H9 (cell line): Measurements from ENCODE around the gene DOHH. TPM values are rescaled to one million over a fixed set of nuclear protein-coding genes. Genes with fewer than 3 reads are reported as not detected.

Experiments used
- DNase-seq: peaks from one replicate; pipeline ENCODE4 v3.0.0-alpha.2; 2017
- H2AFZ ChIP-seq: one replicate; pipeline ENCODE4 v1.6.1; 2013; ENCODE audit warnings: mild to moderate bottlenecking, low read length, control low read depth, moderate library complexity
- H2AK5ac ChIP-seq: 2 replicates; pipeline ENCODE4 v1.6.1; 2013; ENCODE audit warnings: low read length, control low read depth, mixed read lengths; ENCODE audit not compliant: insufficient read length
- H2BK120ac ChIP-seq: one replicate; pipeline ENCODE4 v1.6.1; 2013; ENCODE audit warnings: low read depth, mild to moderate bottlenecking, low read length, control low read depth, inconsistent platforms; ENCODE audit not compliant: poor library complexity, severe bottlenecking
- H2BK12ac ChIP-seq: 2 replicates; pipeline ENCODE4 v1.6.1; 2013; ENCODE audit warnings: low read length, control low read depth, mixed read lengths, low read depth; ENCODE audit not compliant: insufficient read length
- H2BK15ac ChIP-seq: 2 replicates; pipeline ENCODE4 v1.6.1; 2013; ENCODE audit warnings: low read depth, low read length, control low read depth
- H2BK20ac ChIP-seq: one replicate; pipeline ENCODE4 v1.6.1; 2013; ENCODE audit warnings: low read depth, mild to moderate bottlenecking, low read length, control low read depth, inconsistent platforms; ENCODE audit not compliant: poor library complexity, severe bottlenecking
- H2BK5ac ChIP-seq: 2 replicates; pipeline ENCODE4 v1.6.1; 2013; ENCODE audit warnings: low read length, control low read depth, mixed read lengths; ENCODE audit not compliant: insufficient read length
- H3K14ac ChIP-seq: 2 replicates; pipeline ENCODE4 v1.6.1; 2013; ENCODE audit warnings: low read length, control low read depth; ENCODE audit not compliant: insufficient read depth
- H3K18ac ChIP-seq: 2 replicates; pipeline ENCODE4 v1.6.1; 2013; ENCODE audit warnings: low read depth, mild to moderate bottlenecking, mixed read lengths, low read length, control low read depth; ENCODE audit not compliant: insufficient read length
- H3K23ac ChIP-seq: 2 replicates; pipeline ENCODE4 v1.6.1; 2013; ENCODE audit warnings: low read length, control low read depth, mixed read lengths, low read depth; ENCODE audit not compliant: insufficient read length
- H3K23me2 ChIP-seq: 2 replicates; pipeline ENCODE4 v1.6.1; 2013; ENCODE audit warnings: low read depth, mild to moderate bottlenecking, mixed read lengths, low read length, control low read depth; ENCODE audit not compliant: insufficient read length, poor library complexity, severe bottlenecking
- H3K27ac ChIP-seq: 2 replicates; pipeline ENCODE4 v1.5.1; 2013; ENCODE audit warnings: low read length, control low read depth, mixed read lengths, low read depth; ENCODE audit not compliant: insufficient read length
- H3K27me3 ChIP-seq: 2 replicates; pipeline ENCODE4 v1.6.1; 2013; ENCODE audit warnings: low read length, control low read depth, inconsistent platforms; ENCODE audit not compliant: insufficient read depth
- H3K4ac ChIP-seq: 2 replicates; pipeline ENCODE4 v1.6.1; 2013; ENCODE audit warnings: low read depth, mild to moderate bottlenecking, control low read depth, inconsistent platforms, low read length, moderate library complexity
- H3K4me1 ChIP-seq: 2 replicates; pipeline ENCODE4 v1.6.1; 2013; ENCODE audit warnings: low read length, control low read depth, inconsistent platforms; ENCODE audit not compliant: insufficient read depth
- H3K4me2 ChIP-seq: 2 replicates; pipeline ENCODE4 v1.6.1; 2013; ENCODE audit warnings: low read length, control low read depth, mixed read lengths; ENCODE audit not compliant: insufficient read length, insufficient read depth
- H3K56ac ChIP-seq: 2 replicates; pipeline ENCODE4 v1.6.1; 2013; ENCODE audit warnings: low read depth, mild to moderate bottlenecking, mixed read lengths, low read length, control low read depth; ENCODE audit not compliant: insufficient read length
- H3K79me1 ChIP-seq: 2 replicates; pipeline ENCODE4 v1.6.1; 2013; ENCODE audit warnings: low read depth, mild to moderate bottlenecking, moderate library complexity, low read length, control low read depth, inconsistent platforms; ENCODE audit not compliant: insufficient read depth, poor library complexity, severe bottlenecking
- H3K79me2 ChIP-seq: 2 replicates; pipeline ENCODE4 v1.6.1; 2013; ENCODE audit warnings: low read length, control low read depth, inconsistent platforms; ENCODE audit not compliant: insufficient read depth
- H3K9ac ChIP-seq: 2 replicates; pipeline ENCODE4 v1.6.1; 2013; ENCODE audit warnings: low read length, control low read depth, mixed read lengths; ENCODE audit not compliant: insufficient read length; ENCODE audit errors: extremely low read depth
- H3K9me3 ChIP-seq: one replicate; pipeline ENCODE4 v1.6.1; 2013; ENCODE audit warnings: low read depth, low read length, inconsistent platforms; ENCODE audit not compliant: control insufficient read depth
- H3T11ph ChIP-seq: one replicate; pipeline ENCODE4 v1.6.1; 2013; ENCODE audit warnings: mild to moderate bottlenecking, low read length, control low read depth, inconsistent platforms
- H4K20me1 ChIP-seq: one replicate; pipeline ENCODE4 v1.6.1; 2013; ENCODE audit not compliant: control insufficient read depth, insufficient read length, insufficient read depth
- H4K5ac ChIP-seq: 2 replicates; pipeline ENCODE4 v1.6.1; 2013; ENCODE audit warnings: low read depth, mild to moderate bottlenecking, mixed read lengths, low read length, control low read depth; ENCODE audit not compliant: insufficient read length
- H4K8ac ChIP-seq: replicated peaks from 2 replicates; pipeline ENCODE4 v1.6.1; 2013; ENCODE audit warnings: low read length, control low read depth, mixed read lengths, low read depth; ENCODE audit not compliant: insufficient read length
- H4K91ac ChIP-seq: 2 replicates; pipeline ENCODE4 v1.6.1; 2013; ENCODE audit warnings: low read depth, mild to moderate bottlenecking, moderate library complexity, mixed read lengths, low read length, control low read depth; ENCODE audit not compliant: insufficient read length
- H3K27ac Mint-ChIP-seq, 3 experiments: 2 replicates in 2 of 3; 3 replicates in 1 of 3; pipeline ENCODE4 v1.8.0; 2020 to 2021; ENCODE audit warnings: mixed read lengths in 3 of 3, mild to moderate bottlenecking in 1 of 3, moderate library complexity in 1 of 3
- H3K27me3 Mint-ChIP-seq: 2 replicates; pipeline ENCODE4 v1.8.0; 2021; ENCODE audit warnings: low read depth, mild to moderate bottlenecking, moderate library complexity, mixed read lengths
- H3K36me3 Mint-ChIP-seq, 3 experiments: 2 replicates in 2 of 3; 3 replicates in 1 of 3; pipeline ENCODE4 v1.8.0; 2020 to 2021; ENCODE audit warnings: low read depth in 3 of 3, mixed read lengths in 3 of 3; ENCODE audit not compliant: insufficient read depth in 1 of 3
- H3K4me1 Mint-ChIP-seq, 2 experiments: 2 replicates each; pipeline ENCODE4 v1.8.0; 2020; ENCODE audit warnings: mixed read lengths in 2 of 2
- H3K4me3 Mint-ChIP-seq, 2 experiments: 2 replicates in 1 of 2; 3 replicates in 1 of 2; pipeline ENCODE4 v1.8.0; 2020 to 2021; ENCODE audit warnings: mild to moderate bottlenecking in 2 of 2, mixed read lengths in 2 of 2, moderate library complexity in 1 of 2
- H3K9me3 Mint-ChIP-seq, 2 experiments: 2 replicates in 1 of 2; 3 replicates in 1 of 2; pipeline ENCODE4 v1.8.0; 2020; ENCODE audit warnings: mild to moderate bottlenecking in 2 of 2, mixed read lengths in 2 of 2, moderate library complexity in 1 of 2
- CTCF ChIP-seq: fragments of 200-600 bp; sonication (generic); conservative IDR thresholded peaks from 3 replicates; pipeline ENCODE4 v1.8.0; 2021; ENCODE audit warnings: antibody characterized with exemption, mild to moderate bottlenecking
- WGBS: extraction: QIAGEN DNeasy Blood & Tissue Kit; methylation state at CpG from one replicate; pipeline ENCODE4 v1.1.7; 2013; ENCODE audit warnings: missing lambda C conversion rate, low lambda C conversion rate, mixed read lengths; ENCODE audit not compliant: insufficient read length; ENCODE audit errors: extremely low coverage; 5-methylcytosine and 5-hydroxymethylcytosine counted together
- total RNA-seq: library from RNA; stranded (reverse); gene quantifications from 2 replicates; pipeline ENCODE4 v1.2.1, GENCODE V29; 2021

DOHH gene
- total RNA-seq, 1 experiment from 2014 or later, result 16.5 TPM

GRCh38 chr19:3536429-3537100 is 36.1 kb upstream of the DOHH start:
- no peak overlapping the region for H3K56ac ChIP-seq
- no peak overlapping the region for H2BK20ac ChIP-seq
- H3K79me1 ChIP-seq, result no peaks in the 10 kb centered on the region
- H3K4me1 ChIP-seq, result no peaks in the 10 kb centered on the region
- Mint-ChIP-seq H3K9me3 (no peaks in the 10 kb centered on the region), H3K4me3 (no peak overlapping the region), H3K27me3 (no peaks in the 10 kb centered on the region; the same call in 1 of the 2 replicates), H3K27ac (no peak overlapping the region), H3K36me3 (peaks cover 13 to 52% (median 49%) of the 10 kb centered on the region in 3 experiments; a peak in 6 of 7 replicates), H3K4me1 (peaks cover 6 to 14% of the 10 kb centered on the region in 2 experiments; a peak in 3 of 4 replicates)
- H3K18ac ChIP-seq, result no peak overlapping the region
- no peaks in the 10 kb centered on the region for H3K23me2 ChIP-seq
- no peak overlapping the region for H2BK120ac ChIP-seq
- H4K8ac ChIP-seq, result no peak overlapping the region
- H4K20me1 ChIP-seq, result no peaks in the 10 kb centered on the region
- H3K9ac ChIP-seq, result no peak overlapping the region
- H2BK15ac ChIP-seq, result no peak overlapping the region
- no peak overlapping the region for H3K4ac ChIP-seq
- H3T11ph ChIP-seq, result no peak overlapping the region
- no peak overlapping the region for H3K27ac ChIP-seq
- H2AK5ac ChIP-seq, result no peak overlapping the region
- no peak overlapping the region for H2BK5ac ChIP-seq
- H3K14ac ChIP-seq, result no peak overlapping the region
- H4K5ac ChIP-seq, result no peak overlapping the region
- H3K23ac ChIP-seq, result no peak overlapping the region
- no peak overlapping the region for H3K4me2 ChIP-seq
- no peaks in the 10 kb centered on the region for H3K9me3 ChIP-seq
- no peak overlapping the region for H4K91ac ChIP-seq
- H2AFZ ChIP-seq, result no peak overlapping the region
- no peaks in the 10 kb centered on the region for H3K27me3 ChIP-seq
- no peak for DNase-seq
- H3K79me2 ChIP-seq, result no peaks in the 10 kb centered on the region
- WGBS, result no CpG with 5 or more reads among the region's 27 CpGs
- TF ChIP-seq CTCF, result no peak
- no peak overlapping the region for H2BK12ac ChIP-seq
